CD4-positive, alpha-beta T cell treated with Interleukin-1 beta for 1 hour (primary cell): ENCODE measurements around the gene ADAMTS9.

Experiments
- DNase-seq, 2 donors: peaks; one replicate each; pipeline ENCODE4 v3.0.0-alpha.2; 2020 to 2022

The ADAMTS9 gene

DNA sequence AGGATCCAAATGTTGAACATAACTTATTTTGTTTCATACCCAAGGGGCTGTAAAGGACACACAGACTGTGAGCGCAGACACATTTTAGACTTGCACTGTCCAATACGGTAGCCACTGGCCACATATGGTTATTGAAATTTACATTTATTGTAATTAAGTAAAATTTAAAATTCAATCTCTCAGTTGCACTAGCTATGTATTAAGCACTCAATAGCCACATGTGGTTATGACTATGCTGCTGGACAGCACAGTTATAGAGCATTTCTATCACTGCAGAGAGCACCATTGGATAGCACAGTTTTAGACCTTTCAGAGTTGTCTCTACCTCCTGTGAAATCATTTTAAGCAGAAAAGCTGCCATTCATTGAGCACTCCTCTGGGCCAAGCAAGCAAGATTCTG, 204.3 kb downstream of the ADAMTS9 start:
- DNase-seq: no peak

DNA sequence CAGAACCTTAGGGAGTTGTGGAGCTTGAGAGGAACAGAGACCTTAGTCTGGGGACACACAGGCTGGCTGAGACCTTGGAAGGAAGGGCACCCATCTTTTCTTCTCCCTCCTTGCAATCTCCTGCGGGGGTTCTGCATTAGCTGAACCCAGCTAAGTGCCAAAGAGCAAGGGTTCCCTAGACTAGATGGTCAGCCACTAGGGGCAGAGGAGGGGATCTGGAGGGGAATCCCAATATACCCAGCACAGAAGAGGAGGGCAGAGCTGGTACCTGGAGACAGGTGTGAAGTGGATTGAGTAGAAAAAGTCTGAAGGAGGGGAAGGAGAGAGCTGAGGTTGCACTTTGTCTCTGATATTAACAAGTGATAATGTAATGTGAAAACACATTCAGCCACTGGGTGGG, 212.8 kb downstream of the ADAMTS9 start:
- no peak for DNase-seq

DNA sequence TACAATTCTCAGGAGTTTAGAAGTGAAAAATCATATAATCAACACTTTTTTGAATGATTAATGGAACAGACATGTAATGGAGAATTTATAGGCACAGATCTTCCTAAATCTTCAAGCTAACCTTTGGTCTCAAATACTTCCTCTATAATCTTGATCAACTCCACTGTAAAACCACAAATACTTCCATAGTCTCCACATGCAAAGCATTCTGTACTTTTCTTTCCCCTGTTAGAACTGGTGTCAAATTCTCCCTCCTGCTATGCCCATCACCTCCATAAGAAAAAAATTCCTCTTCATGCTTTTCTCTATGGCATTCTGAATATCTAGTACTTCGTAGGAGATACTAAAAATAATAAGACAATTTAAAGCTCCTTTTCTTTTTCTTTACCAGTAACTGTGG, 214.3 kb downstream of the ADAMTS9 start:
- no peak for DNase-seq

DNA sequence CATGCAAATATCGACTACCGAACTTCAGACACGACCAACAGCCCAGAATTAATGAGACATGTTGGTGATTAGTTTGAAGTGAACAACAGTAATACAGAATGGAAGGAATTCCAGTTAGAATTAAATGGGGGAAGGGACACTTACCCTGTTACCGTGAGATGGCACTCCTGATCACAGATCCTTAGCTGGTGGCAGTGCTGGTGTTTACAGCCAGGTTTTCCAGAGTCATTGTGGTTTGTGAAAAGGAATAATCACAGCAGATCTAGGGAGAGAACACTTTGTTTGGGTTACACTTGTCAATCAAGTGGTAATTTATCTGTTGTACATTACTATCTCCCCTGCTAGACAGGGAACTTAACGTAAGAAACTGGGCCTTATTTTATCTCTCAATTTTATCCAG, 217.4 kb downstream of the ADAMTS9 start:
- DNase-seq: no peak

DNA sequence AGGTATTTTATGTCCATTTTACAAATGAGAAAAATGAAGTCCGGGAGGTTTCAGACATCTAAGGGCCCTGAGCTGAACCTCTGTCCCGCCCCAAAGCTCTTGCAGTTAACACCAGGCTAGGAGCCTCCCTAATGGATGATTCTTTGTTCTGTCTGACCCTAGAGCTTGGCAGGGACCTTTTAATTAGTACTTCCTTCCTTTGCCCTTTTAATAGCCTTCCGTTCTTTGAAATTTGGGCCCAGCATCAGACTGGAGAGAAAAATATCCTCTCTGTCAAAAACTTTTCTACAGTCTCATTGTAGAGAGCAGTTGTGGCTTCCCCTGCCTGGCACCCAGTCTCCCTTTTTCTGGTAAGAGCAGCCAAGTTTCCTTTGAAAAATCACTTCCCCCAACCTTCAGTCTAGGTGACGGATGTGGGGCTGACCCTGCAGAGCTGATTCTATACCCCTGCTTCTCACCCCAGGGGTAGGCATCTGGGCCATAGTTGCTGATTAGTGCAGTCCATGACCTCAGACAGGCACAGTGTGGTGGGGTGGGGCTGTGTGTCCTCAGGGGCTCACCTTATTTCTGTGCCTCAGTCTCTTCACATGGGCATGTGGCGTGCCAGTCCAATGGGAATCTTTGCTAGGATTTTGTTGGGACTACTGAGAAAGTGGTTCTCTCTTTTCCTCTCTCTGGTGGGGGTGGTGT, 220.4 kb downstream of the ADAMTS9 start:
- DNase-seq: no peak
